K562 (cell line): ENCODE results near the gene TFAP2E. TPM values are rescaled to one million over a fixed set of nuclear protein-coding genes. Genes with fewer than 3 reads are reported as not detected.

Experiments
- ATAC-seq: fragments of 200-7000 bp; cut with Tn5 transposase; 3 replicates; pipeline ENCODE4 v1.9.1; 2020; ENCODE audit warnings: moderate library complexity
- BruUV-seq: library from RNA; stranded (reverse); fragments of 400-500 nt; replicated peaks from 2 replicates; lab custom pipeline; 2021; lab: Mats Ljungman, UMichigan
- CTCF ChIA-PET: fragments of 300-600 bp; formaldehyde crosslinking; extraction: SDS; loops from one replicate; lab custom pipeline; 2021; ENCODE audit warnings: low intra/inter-chr PET ratio; lab: Yijun Ruan, JAX
- POLR2A ChIA-PET: fragments of 300-600, 350-650 bp; sonication (Branson Sonifier 250); formaldehyde crosslinking; extraction: SDS; loops from one replicate; lab custom pipeline; 2021; ENCODE audit warnings: antibody characterized with exemption, inconsistent platforms; lab: Yijun Ruan, JAX
- DNase-seq, 4 experiments: peaks; one replicate each; pipeline versions ENCODE4 v3.0.0 to v3.0.0-alpha.2; 2011 to 2018; ENCODE audit warnings: low spot score in 3 of 4, mixed read lengths in 3 of 4; ENCODE audit errors: extremely low read depth in 1 of 4
- FAIRE-seq: peaks from 2 replicates; lab custom pipeline; 2011; peaks lifted over from hg19 to GRCh38; lab: Jason Lieb, UNC
- H2AFZ ChIP-seq: 2 replicates; pipeline ENCODE4 v1.6.0; 2011; ENCODE audit warnings: low read depth, low read length, control low read depth, inconsistent platforms
- H3K27ac ChIP-seq: fragments of 200-600 bp; 3 replicates; pipeline ENCODE4 v1.8.0; 2011; ENCODE audit warnings: low read depth, mild to moderate bottlenecking, control low read depth, inconsistent platforms, low read length, moderate library complexity, mixed read lengths; ENCODE audit errors: extremely low read depth
- H3K27me3 ChIP-seq, 2 experiments: fragments of 300-600 bp in 1 of 2; 2 replicates in 1 of 2; 3 replicates in 1 of 2; pipeline versions ENCODE4 v1.6.0 to v1.8.0; 2011; ENCODE audit warnings: inconsistent platforms in 2 of 2, low read length in 2 of 2, mild to moderate bottlenecking in 1 of 2, mixed read lengths in 1 of 2, moderate library complexity in 1 of 2; ENCODE audit not compliant: control insufficient read depth in 2 of 2, insufficient read depth in 2 of 2
- H3K36me3 ChIP-seq: fragments of 300-600 bp; 3 replicates; pipeline ENCODE4 v1.8.0; 2011; ENCODE audit warnings: mild to moderate bottlenecking, low read length, inconsistent platforms; ENCODE audit not compliant: control insufficient read depth, insufficient read depth
- H3K4me1 ChIP-seq, 2 experiments: fragments of 200-600 bp in 1 of 2; replicated peaks in 1 of 2; 2 replicates in 1 of 2; 3 replicates in 1 of 2; pipeline versions ENCODE4 v1.5.1 to v1.8.0; 2011; ENCODE audit warnings: inconsistent platforms in 2 of 2, low read length in 2 of 2, mild to moderate bottlenecking in 1 of 2, mixed read lengths in 1 of 2, moderate library complexity in 1 of 2; ENCODE audit not compliant: control insufficient read depth in 2 of 2, insufficient read depth in 2 of 2
- H3K4me2 ChIP-seq: 2 replicates; pipeline ENCODE4 v1.6.1; 2011; ENCODE audit warnings: low read length, control low read depth, inconsistent platforms, mixed read lengths; ENCODE audit not compliant: insufficient read depth
- H3K4me3 ChIP-seq: fragments of 200-600 bp; sonication (generic), shearing (Covaris generic); 2 replicates; pipeline ENCODE4 v1.5.1; 2016; ENCODE audit warnings: control low read depth, inconsistent platforms
- H3K79me2 ChIP-seq: fragments of 200-600 bp; 3 replicates; pipeline ENCODE4 v1.8.0; 2011; ENCODE audit warnings: low read length, inconsistent platforms; ENCODE audit not compliant: control insufficient read depth, insufficient read depth
- H3K9ac ChIP-seq, 2 experiments: 2 replicates each; pipeline versions ENCODE4 v1.6.0 to v1.6.1; 2011; ENCODE audit warnings: low read depth in 2 of 2, low read length in 2 of 2, control low read depth in 1 of 2, inconsistent platforms in 1 of 2, mild to moderate bottlenecking in 1 of 2, mixed read lengths in 1 of 2; ENCODE audit not compliant: insufficient read depth in 1 of 2
- H3K9me1 ChIP-seq: one replicate; pipeline ENCODE4 v1.6.0; 2011; ENCODE audit warnings: inconsistent platforms, mild to moderate bottlenecking, low read length, moderate library complexity; ENCODE audit not compliant: control insufficient read depth, insufficient read depth
- H3K9me3 ChIP-seq: replicated peaks from 2 replicates; pipeline ENCODE4 v1.5.1; 2011; ENCODE audit warnings: low read depth, low read length, inconsistent platforms; ENCODE audit not compliant: control insufficient read depth, insufficient read depth
- H4K20me1 ChIP-seq: replicated peaks from 2 replicates; pipeline ENCODE4 v1.6.1; 2011; ENCODE audit warnings: low read length, inconsistent platforms, mixed read lengths; ENCODE audit not compliant: control insufficient read depth, insufficient read depth
- ARID3B ChIP-seq: fragments of 250-450 bp; sonication (Bioruptor Pico); IDR thresholded peaks from 2 replicates; pipeline ENCODE4 v1.4.0; 2020; ENCODE audit warnings: borderline replicate concordance
- CBX3 ChIP-seq, 2 experiments: IDR thresholded peaks; 1 replicate in 1 of 2; 2 replicates in 1 of 2; pipeline ENCODE4 v1.6.1; 2012; ENCODE audit warnings: inconsistent platforms in 2 of 2, low read length in 2 of 2, borderline replicate concordance in 1 of 2, control low read depth in 1 of 2
- CREBBP ChIP-seq: IDR thresholded peaks from one replicate; pipeline ENCODE4 v1.6.1; 2012; ENCODE audit warnings: low read depth, mild to moderate bottlenecking, control low read depth, inconsistent platforms, low read length
- FOXA3 ChIP-seq, 2 experiments: fragments of 450-650 bp in 1 of 2; sonication (generic) in 1 of 2; formaldehyde crosslinking; IDR thresholded peaks in 1 of 2; conservative IDR thresholded peaks in 1 of 2; 2 replicates each; pipeline versions ENCODE4 v1.4.0 to v1.8.0; 2020 to 2022; ENCODE audit warnings: mild to moderate bottlenecking in 2 of 2, missing genetic modification reagents in 1 of 2
- IRF1 ChIP-seq: sonication (generic); formaldehyde crosslinking; IDR thresholded peaks from 2 replicates; pipeline ENCODE4 v1.8.0; 2022; ENCODE audit warnings: missing genetic modification reagents, mild to moderate bottlenecking, borderline replicate concordance
- KDM1A ChIP-seq, 2 experiments: fragments of 450-650 bp; IDR thresholded peaks; 2 replicates each; pipeline ENCODE4 v1.6.1; 2016; ENCODE audit warnings: mild to moderate bottlenecking in 2 of 2
- MTA2 ChIP-seq: fragments of 450-650 bp; IDR thresholded peaks from 2 replicates; pipeline ENCODE4 v1.6.1; 2016; ENCODE audit warnings: low read depth
- NFRKB ChIP-seq: fragments of 450-650 bp; IDR thresholded peaks from 2 replicates; pipeline ENCODE4 v1.6.1; 2016; ENCODE audit warnings: low read depth
- NONO ChIP-seq, 2 experiments: fragments of 200-400 bp in 1 of 2; fragments of 450-650 bp in 1 of 2; formaldehyde crosslinking in 1 of 2; IDR thresholded peaks; 2 replicates each; pipeline ENCODE4 v1.6.1; 2017; ENCODE audit warnings: low read depth in 2 of 2, mild to moderate bottlenecking in 2 of 2, moderate library complexity in 2 of 2, low read length in 1 of 2
- NR1H2 ChIP-seq: sonication (generic); formaldehyde crosslinking; IDR thresholded peaks from 2 replicates; pipeline ENCODE4 v1.4.0; 2020; ENCODE audit warnings: mild to moderate bottlenecking, missing genetic modification reagents
- POLR2AphosphoS5 ChIP-seq: IDR thresholded peaks from 2 replicates; pipeline ENCODE4 v1.6.1; 2011; ENCODE audit warnings: mild to moderate bottlenecking, low read depth, low read length, moderate library complexity; ENCODE audit not compliant: control insufficient read depth, insufficient read depth
- RFX5 ChIP-seq: IDR thresholded peaks from 2 replicates; pipeline ENCODE4 v1.6.1; 2011; ENCODE audit warnings: low read depth, mild to moderate bottlenecking, improper control_type of control experiment, low read length
- TGIF2 ChIP-seq: sonication (generic); formaldehyde crosslinking; IDR thresholded peaks from 2 replicates; pipeline ENCODE4 v1.8.1; 2022; ENCODE audit warnings: mild to moderate bottlenecking, missing genetic modification reagents, moderate library complexity
- THRAP3 ChIP-seq: fragments of 450-650 bp; IDR thresholded peaks from 2 replicates; pipeline ENCODE4 v1.6.1; 2016; ENCODE audit warnings: mild to moderate bottlenecking, inconsistent platforms, borderline replicate concordance
- TRIM28 ChIP-seq: fragments of 450-650 bp; IDR thresholded peaks from 2 replicates; pipeline ENCODE4 v1.6.1; 2017
- ZKSCAN1 ChIP-seq: fragments of 150-350 bp; IDR thresholded peaks from 2 replicates; pipeline ENCODE4 v1.6.1; 2016; ENCODE audit warnings: low read depth, low read length
- ZNF184 ChIP-seq: sonication (generic); formaldehyde crosslinking; IDR thresholded peaks from 2 replicates; pipeline ENCODE4 v1.5.0; 2020; ENCODE audit warnings: missing genetic modification reagents
- ZNF395 ChIP-seq: fragments of 200-800 bp; sonication (Bioruptor generic); IDR thresholded peaks from 2 replicates; pipeline ENCODE4 v1.6.1; 2017; ENCODE audit warnings: missing genetic modification characterization, missing compliant biosample characterization
- ZNF830 ChIP-seq: fragments of 250-450 bp; sonication (Bioruptor Pico); IDR thresholded peaks from 2 replicates; pipeline ENCODE4 v1.5.0; 2021; ENCODE audit warnings: mild to moderate bottlenecking
- WGBS: fragments of 100-300 bp; shearing (Covaris generic); methylation state at CpG from one replicate; pipeline ENCODE4 v1.1.6; 2016; ENCODE audit warnings: low coverage, mixed read lengths; ENCODE audit not compliant: insufficient coverage; ENCODE audit errors: missing lambda C conversion rate; 5-methylcytosine and 5-hydroxymethylcytosine counted together
- in situ Hi-C: fragments of 300-500 bp; cut with MboI; formaldehyde crosslinking; loops from 4 replicates; pipeline ENCODE4 v1.15.0; 2018; ENCODE audit warnings: inconsistent platforms, mixed read lengths
- intact Hi-C: fragments of 100-400 bp; cut with micrococcal nuclease; formaldehyde crosslinking; loops from 2 replicates; pipeline ENCODE4 v1.14.2; 2022
- polyA plus RNA-seq, 8 experiments: library from polyadenylated mRNA; depleted of rRNA in 4 of 8; stranded (reverse) in 5 of 8; unstranded in 3 of 8; fragments of >200 nt; fragmentation: Nextera tagmentation in 2 of 8; fragmentation: Illumina TruSeq in 1 of 8; extraction: Ambion mirVana in 2 of 8; extraction: Trizol in 1 of 8; gene quantifications; 2 replicates each; pipeline versions ENCODE4 v1.2.1 to v1.2.3, GENCODE V29; 2011 to 2014; ENCODE audit warnings: inconsistent platforms in 1 of 8, missing spikeins in 1 of 8
- total RNA-seq, 7 experiments: library from RNA; depleted of rRNA in 6 of 7; stranded (reverse); fragments of >200 nt in 6 of 7; fragmentation: Illumina TruSeq in 2 of 7; extraction: Trizol in 2 of 7; gene quantifications; 2 replicates each; pipeline versions ENCODE4 v1.2.1 to v1.2.3, GENCODE V29; 2011 to 2021; ENCODE audit warnings: low replicate concordance in 1 of 7

The TFAP2E gene
- total and polyA plus RNA-seq, 9 of the 15 experiments (the other 6 are each of a cell fraction or from before 2014, with no cell fraction given) = 0.03 to 0.11 (median 0.07) TPM; not detected in 4

- Histone ChIP-seq H3K27me3 (0 out of 5 replicates have a peak, but pooled peaks cover 0 to 6% of the 10 kb centered on the region in 2 experiments), H3K9me1 (no peaks in the 10 kb centered on the region), H3K9me3 (no peaks in the 10 kb centered on the region), H3K9ac (peak within 1 kb of the TSS; percentile 92 to 98), H3K36me3 (peaks cover 12% of the 10 kb centered on the region), H3K79me2 (peaks cover 53% of the 10 kb centered on the region), H2AFZ (peak within 1 kb of the TSS; percentile 98), H4K20me1 (no peaks in the 10 kb centered on the region), H3K4me3 (peak within 1 kb of the TSS; percentile 72), H3K4me1 (peaks cover 0 to 7% of the 10 kb centered on the region in 2 experiments; a peak in 1 of 5 replicates), H3K4me2 (peak within 1 kb of the TSS; percentile 95), H3K27ac (peak within 1 kb of the TSS; percentile 94)
- DNase-seq (peak; percentile 91 to 100 (median 92)), FAIRE-seq (peak; percentile 91), ATAC-seq (peak; percentile 84)
- ChIA-PET POLR2A (interaction anchor here (0.6 to 1.5 kb wide), 2 partner anchors 10 to 200 kb away, joined by 3 read pairs; no protein-coding TSS in a partner anchor), CTCF (no interaction called here)
- BruUV-seq = no TSS peak
- under 1% methylated on average over 43 of the region's 43 CpGs for WGBS
- in situ Hi-C loops = no loop called here
- intact Hi-C loops = loop anchor here (5.0 kb wide), 1 partner anchor 76 kb away; the partner anchor contains the start of gene C1orf216
- TF ChIP-seq KDM1A (IDR thresholded peaks at IDR 0.05) (no peak), NONO (IDR thresholded peaks at IDR 0.05; ENCODE audit: low read depth in 2 of 2, low read length in 1 of 2) (peak in 1 of 2 experiments; percentile 48; a peak in 1 of 4 replicates), TGIF2 (no peak), IRF1 (CRISPR knock-in tag) (no peak), ZNF395 (CRISPR knock-in tag) (peak; percentile 93; the same call in 1 of the 2 replicates), CBX3 (IDR thresholded peaks at IDR 0.05; ENCODE audit: borderline replicate concordance in 1 of 2, low read length in 2 of 2) (no peak; a peak in 1 of 3 replicates), NR1H2 (CRISPR knock-in tag) (no peak; the same call in 1 of the 2 replicates), ZNF830 (CRISPR knock-in tag) (no peak), TRIM28 (no peak), THRAP3 (no peak), NFRKB (peak; percentile 62; the same call in 1 of the 2 replicates), ZKSCAN1 (peak; percentile 83; the same call in 1 of the 2 replicates), ZNF184 (CRISPR knock-in tag) (no peak), FOXA3 (CRISPR knock-in tag; conservative IDR thresholded peaks at IDR 0.05 in 1 of 2, IDR thresholded peaks at IDR 0.05 in 1 of 2) (peak; percentile 75 to 83; a peak in 3 of 4 replicates), MTA2 (no peak), CREBBP (no peak), ARID3B (CRISPR knock-in tag) (no peak), RFX5 (no peak), POLR2AphosphoS5 (peak; percentile 90; the same call in 1 of the 2 replicates)
These were observed 68.2 kb downstream of the TFAP2E start, which contains the start of gene PSMB2 for GRCh38 chr1:35641233-35641866. Gene PSMB2, minus strand, starts transcription at chr1:35641526. Its CDS starts 94 bp downstream, at chr1:35641432.
